OCI-LY7 (cell line): ENCODE measurements around the gene CLEC2B. TPM values are rescaled to one million over a fixed set of nuclear protein-coding genes. Genes with fewer than 3 reads are reported as not detected.
A peak's percentile ranks its signal among the peaks of the same experiment; 100 is the strongest.

ENCODE experiments used
- BruUV-seq: library from RNA; stranded (reverse); fragments of 400-500 nt; replicated peaks from 2 replicates; lab custom pipeline; 2021; lab: Mats Ljungman, UMichigan
- CTCF ChIA-PET: fragments of 300-600 bp; sonication (Branson Sonifier 250); formaldehyde crosslinking; loops from one replicate; lab custom pipeline; 2022; ENCODE audit warnings: antibody characterized with exemption; ENCODE audit not compliant: unreplicated experiment; lab: Charles Lee
- POLR2A ChIA-PET: fragments of 300-600 bp; sonication (Branson Sonifier 250); formaldehyde crosslinking; loops from one replicate; lab custom pipeline; 2022; ENCODE audit warnings: antibody characterized with exemption; lab: Charles Lee
- DNase-seq: peaks from one replicate; pipeline ENCODE4 v3.0.0-alpha.2; 2015; ENCODE audit warnings: low spot score
- H2AFZ ChIP-seq: fragments of 200-600 bp; sonication (generic), shearing (Covaris generic); 2 replicates; pipeline ENCODE4 v1.6.1; 2014; ENCODE audit warnings: mild to moderate bottlenecking, antibody characterized with exemption, low read length, moderate library complexity
- H3K27ac ChIP-seq: fragments of 200-600 bp; sonication (generic); 2 replicates; pipeline ENCODE4 v1.5.1; 2014; ENCODE audit warnings: mixed run types, low read depth, mild to moderate bottlenecking, moderate library complexity, low read length, inconsistent platforms; ENCODE audit not compliant: poor library complexity, severe bottlenecking
- H3K36me3 ChIP-seq: fragments of 200-600 bp; sonication (generic); 2 replicates; pipeline ENCODE4 v1.6.1; 2014; ENCODE audit warnings: mild to moderate bottlenecking, antibody characterized with exemption, low read length, moderate library complexity, mixed read lengths; ENCODE audit not compliant: insufficient read depth
- H3K4me1 ChIP-seq: fragments of 200-600 bp; sonication (generic); 2 replicates; pipeline ENCODE4 v1.5.1; 2014; ENCODE audit warnings: mild to moderate bottlenecking, low read length; ENCODE audit not compliant: insufficient read depth, poor library complexity, severe bottlenecking
- H3K4me2 ChIP-seq: fragments of 200-600 bp; sonication (generic); 2 replicates; pipeline ENCODE4 v1.6.1; 2014; ENCODE audit warnings: mild to moderate bottlenecking, low read length
- H3K4me3 ChIP-seq: fragments of 200-600 bp; sonication (generic); 2 replicates; pipeline ENCODE4 v1.5.1; 2014; ENCODE audit warnings: mild to moderate bottlenecking, low read depth, low read length; ENCODE audit not compliant: poor library complexity, severe bottlenecking
- H3K79me2 ChIP-seq: fragments of 200-600 bp; sonication (generic); 2 replicates; pipeline ENCODE4 v1.6.1; 2016; ENCODE audit warnings: low read depth, mild to moderate bottlenecking, low read length, moderate library complexity, mixed read lengths; ENCODE audit not compliant: insufficient read depth
- H3K9me2 ChIP-seq: fragments of 200-600 bp; sonication (generic); 2 replicates; pipeline ENCODE4 v1.6.1; 2016; ENCODE audit warnings: mild to moderate bottlenecking, low read length, mixed read lengths; ENCODE audit not compliant: insufficient read depth
- H3K9me3 ChIP-seq: fragments of 200-600 bp; sonication (generic); 2 replicates; pipeline ENCODE4 v1.6.1; 2014; ENCODE audit warnings: mild to moderate bottlenecking, mixed run types, low read length, mixed read lengths
- H4K20me1 ChIP-seq: fragments of 200-600 bp; sonication (generic); 2 replicates; pipeline ENCODE4 v1.6.1; 2014; ENCODE audit warnings: mild to moderate bottlenecking, antibody characterized with exemption, low read length, moderate library complexity, mixed read lengths; ENCODE audit not compliant: insufficient read depth
- EZH2phosphoT487 ChIP-seq: fragments of 200-600 bp; sonication (generic); IDR thresholded peaks from 2 replicates; pipeline ENCODE4 v1.6.1; 2018; ENCODE audit warnings: low read depth, borderline replicate concordance, mild to moderate bottlenecking, mixed run types, antibody characterized with exemption, low read length, moderate library complexity, mixed read lengths
- intact Hi-C: fragments of 100-400 bp; cut with micrococcal nuclease; formaldehyde crosslinking; loops from one replicate; pipeline ENCODE4 v1.10.0; 2022; ENCODE audit not compliant: unreplicated experiment
- total RNA-seq, 2 experiments: library from RNA; depleted of rRNA in 1 of 2; stranded (reverse); fragments of >200 nt in 1 of 2; shearing (Covaris generic) in 1 of 2; gene quantifications; 2 replicates each; pipeline ENCODE4 v1.2.3, GENCODE V29; 2014 to 2022
- TF ChIP-seq, protein P1 (sequence below): fragments of 200-600 bp; sonication (generic); conservative IDR thresholded peaks from 2 replicates; pipeline ENCODE4 v1.5.1; 2014; ENCODE audit warnings: mild to moderate bottlenecking, antibody characterized with exemption, low read length, moderate library complexity, mixed read lengths

CLEC2B gene
- total RNA-seq, 2 experiments from 2014 or later, result 2.2 to 2.3 TPM

DNA sequence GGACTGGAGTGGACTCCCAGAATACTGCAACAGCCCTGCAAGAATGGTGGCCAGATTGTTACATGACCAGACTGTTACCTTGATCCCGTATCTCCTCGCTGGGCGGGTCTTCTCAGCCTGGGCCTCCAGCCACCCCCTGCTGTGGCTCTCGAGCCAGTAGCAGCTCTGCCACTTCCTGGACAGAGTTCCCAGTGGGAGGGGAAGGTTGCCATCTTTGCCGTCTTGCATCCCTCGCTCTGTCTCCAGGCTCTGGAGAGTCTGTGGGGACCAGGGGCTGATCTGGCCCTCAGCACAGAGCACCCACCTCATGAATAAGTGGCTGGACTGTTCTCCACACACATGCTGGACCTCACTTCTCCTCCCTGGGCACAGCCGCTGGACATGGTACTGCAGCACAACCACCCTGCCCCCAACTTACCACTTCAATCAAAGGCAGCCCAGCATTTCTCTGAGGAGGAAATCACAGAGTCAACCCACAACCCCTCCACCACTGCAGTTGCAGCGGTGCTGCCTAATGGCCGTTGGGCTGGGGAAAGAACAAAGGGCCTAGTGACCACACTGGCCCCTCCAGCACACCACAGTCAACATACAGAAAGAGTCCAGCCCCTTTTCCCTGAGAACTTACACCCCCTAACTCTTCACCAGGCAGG is 48.7 kb downstream of the CLEC2B start:
- H3K36me3 ChIP-seq, result no peaks in the 10 kb centered on the region

DNA sequence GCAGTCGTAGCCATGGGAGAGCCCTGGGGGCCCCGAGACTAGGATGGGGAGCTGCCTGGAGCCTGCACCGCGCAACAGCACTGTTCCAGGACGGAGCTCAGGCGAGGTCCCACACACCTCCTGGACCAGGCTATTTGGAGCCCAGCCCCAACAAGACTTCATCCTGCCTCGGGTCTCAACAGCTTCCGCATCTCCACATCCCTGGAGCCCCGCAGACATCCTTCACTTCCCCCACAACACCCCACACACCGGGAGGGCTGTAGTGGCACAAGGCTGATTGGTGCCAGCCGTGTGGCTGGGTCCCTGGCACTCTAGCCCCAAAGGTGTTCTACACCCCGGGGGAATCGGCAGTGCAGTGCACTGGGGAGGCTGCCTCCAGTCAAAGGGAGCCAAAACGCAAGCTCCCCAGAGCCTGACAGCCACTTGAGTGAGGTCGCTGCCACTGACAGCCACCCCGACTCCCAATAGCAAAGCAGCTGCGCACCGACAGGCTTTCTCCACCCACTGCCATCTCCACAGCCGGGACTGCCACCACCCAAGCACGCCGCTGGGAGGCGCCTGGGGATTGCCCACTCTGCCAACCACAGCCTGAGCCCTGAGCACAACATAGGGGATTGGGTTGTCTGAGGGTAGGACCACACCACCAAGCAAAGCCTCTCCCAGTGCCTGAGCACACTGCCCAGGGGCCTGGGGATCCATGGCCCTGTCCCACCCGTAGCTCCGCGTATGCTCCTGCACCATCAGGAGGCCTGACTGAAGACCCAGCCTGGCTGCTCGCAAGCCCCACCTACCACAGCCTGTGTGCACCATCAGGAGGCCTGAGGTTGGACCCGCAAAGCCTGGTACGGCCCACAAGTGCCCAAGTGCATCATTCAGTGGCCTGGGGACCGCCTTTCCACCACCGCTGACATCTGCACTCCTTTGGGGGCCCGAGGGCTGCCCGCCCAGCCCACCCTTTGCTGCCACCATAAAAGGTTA is 55.0 kb downstream of the CLEC2B start:
- Histone ChIP-seq H3K4me1 (peaks cover 7% of the 10 kb centered on the region), H3K27ac (no peak overlapping the region), H3K9me2 (no peaks in the 10 kb centered on the region), H3K79me2 (no peaks in the 10 kb centered on the region), H3K4me2 (peak overlapping the region; percentile 53), H4K20me1 (no peaks in the 10 kb centered on the region), H3K4me3 (peak overlapping the region; percentile 60), H2AFZ (peak overlapping the region; percentile 84), H3K9me3 (no peaks in the 10 kb centered on the region), H3K36me3 (no peaks in the 10 kb centered on the region)
- no TSS peak for BruUV-seq
- intact Hi-C loops, result loop anchor here (1.0 to 5.0 kb wide), 2 partner anchors 111 to 328 kb away; no protein-coding TSS in a partner anchor
- ChIA-PET POLR2A (interaction anchor here (0.5 kb wide), 1 partner anchor 326 kb away, joined by 4 read pairs; no protein-coding TSS in a partner anchor), CTCF (no interaction called here)
- DNase-seq, result peak; percentile 74
- TF ChIP-seq, protein P1, sequence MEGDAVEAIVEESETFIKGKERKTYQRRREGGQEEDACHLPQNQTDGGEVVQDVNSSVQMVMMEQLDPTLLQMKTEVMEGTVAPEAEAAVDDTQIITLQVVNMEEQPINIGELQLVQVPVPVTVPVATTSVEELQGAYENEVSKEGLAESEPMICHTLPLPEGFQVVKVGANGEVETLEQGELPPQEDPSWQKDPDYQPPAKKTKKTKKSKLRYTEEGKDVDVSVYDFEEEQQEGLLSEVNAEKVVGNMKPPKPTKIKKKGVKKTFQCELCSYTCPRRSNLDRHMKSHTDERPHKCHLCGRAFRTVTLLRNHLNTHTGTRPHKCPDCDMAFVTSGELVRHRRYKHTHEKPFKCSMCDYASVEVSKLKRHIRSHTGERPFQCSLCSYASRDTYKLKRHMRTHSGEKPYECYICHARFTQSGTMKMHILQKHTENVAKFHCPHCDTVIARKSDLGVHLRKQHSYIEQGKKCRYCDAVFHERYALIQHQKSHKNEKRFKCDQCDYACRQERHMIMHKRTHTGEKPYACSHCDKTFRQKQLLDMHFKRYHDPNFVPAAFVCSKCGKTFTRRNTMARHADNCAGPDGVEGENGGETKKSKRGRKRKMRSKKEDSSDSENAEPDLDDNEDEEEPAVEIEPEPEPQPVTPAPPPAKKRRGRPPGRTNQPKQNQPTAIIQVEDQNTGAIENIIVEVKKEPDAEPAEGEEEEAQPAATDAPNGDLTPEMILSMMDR, result peak; percentile 95
- no peak for TF ChIP-seq EZH2phosphoT487

More for the DNA sequence above, 48.7 kb downstream of the CLEC2B start:
- no peak overlapping the region for H3K4me3 ChIP-seq
- CTCF ChIA-PET, result no interaction called here
- no peaks in the 10 kb centered on the region for H4K20me1 ChIP-seq
- no peaks in the 10 kb centered on the region for H3K4me1 ChIP-seq
- TF ChIP-seq EZH2phosphoT487, result no peak
- TF ChIP-seq, protein P1, result no peak
- POLR2A ChIA-PET, result interaction anchor here (0.6 to 0.9 kb wide), 2 partner anchors 10 to 72 kb away, joined by 4 to 5 read pairs; no protein-coding TSS in a partner anchor
- H3K9me3 ChIP-seq, result no peaks in the 10 kb centered on the region
- no peak overlapping the region for H2AFZ ChIP-seq
- intact Hi-C loops, result no loop called here
- no peak overlapping the region for H3K4me2 ChIP-seq
- DNase-seq, result no peak
- no peaks in the 10 kb centered on the region for H3K79me2 ChIP-seq
- no peak overlapping the region for H3K27ac ChIP-seq
- H3K9me2 ChIP-seq, result no peaks in the 10 kb centered on the region
- no TSS peak for BruUV-seq
